ENCODE measurements around the gene TSPAN9. TPM values are rescaled to one million over a fixed set of nuclear protein-coding genes. Genes with fewer than 3 reads are reported as not detected.

Gene TSPAN9
- total and polyA plus RNA-seq, 10 of the 15 experiments (the other 5 are each of a cell fraction or from before 2014, with no cell fraction given): 0.03 to 1.0 (median 0.12) TPM; not detected in 5

DNA sequence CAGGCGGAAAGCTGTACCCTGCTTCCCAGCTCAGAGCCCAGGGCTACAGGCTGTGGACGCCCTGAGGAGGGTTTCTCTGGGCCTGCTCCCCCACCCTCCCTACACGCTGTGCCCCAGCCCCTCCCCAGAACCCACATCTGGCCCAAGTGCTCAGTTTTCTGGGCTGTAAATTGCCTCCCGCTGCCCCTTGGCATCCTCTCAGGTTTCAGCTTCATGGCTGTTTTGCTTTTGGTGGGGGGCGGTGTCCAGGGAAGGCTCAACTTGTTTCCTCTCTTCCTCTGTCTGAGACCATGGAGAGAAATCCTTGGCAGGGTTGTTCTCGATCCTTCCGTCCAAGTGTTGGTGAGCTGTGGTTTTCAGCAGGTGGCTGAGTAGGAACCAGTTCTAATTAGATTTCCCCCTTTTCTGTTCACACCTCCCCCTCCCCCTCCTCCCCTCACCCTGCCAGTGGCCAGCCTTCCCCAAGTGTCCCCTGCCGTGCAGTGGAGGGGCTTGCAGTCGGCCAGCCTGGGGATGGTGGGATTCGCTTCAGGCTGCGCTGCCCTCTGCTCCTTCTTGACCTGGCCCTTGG, 61.8 kb downstream of the TSPAN9 start (continued):
- TF ChIP-seq, protein P1, sequence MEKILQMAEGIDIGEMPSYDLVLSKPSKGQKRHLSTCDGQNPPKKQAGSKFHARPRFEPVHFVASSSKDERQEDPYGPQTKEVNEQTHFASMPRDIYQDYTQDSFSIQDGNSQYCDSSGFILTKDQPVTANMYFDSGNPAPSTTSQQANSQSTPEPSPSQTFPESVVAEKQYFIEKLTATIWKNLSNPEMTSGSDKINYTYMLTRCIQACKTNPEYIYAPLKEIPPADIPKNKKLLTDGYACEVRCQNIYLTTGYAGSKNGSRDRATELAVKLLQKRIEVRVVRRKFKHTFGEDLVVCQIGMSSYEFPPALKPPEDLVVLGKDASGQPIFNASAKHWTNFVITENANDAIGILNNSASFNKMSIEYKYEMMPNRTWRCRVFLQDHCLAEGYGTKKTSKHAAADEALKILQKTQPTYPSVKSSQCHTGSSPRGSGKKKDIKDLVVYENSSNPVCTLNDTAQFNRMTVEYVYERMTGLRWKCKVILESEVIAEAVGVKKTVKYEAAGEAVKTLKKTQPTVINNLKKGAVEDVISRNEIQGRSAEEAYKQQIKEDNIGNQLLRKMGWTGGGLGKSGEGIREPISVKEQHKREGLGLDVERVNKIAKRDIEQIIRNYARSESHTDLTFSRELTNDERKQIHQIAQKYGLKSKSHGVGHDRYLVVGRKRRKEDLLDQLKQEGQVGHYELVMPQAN (conservative IDR thresholded peaks at IDR 0.05): no peak
- TF ChIP-seq GABPA (IDR thresholded peaks at IDR 0.05; ENCODE audit: low read depth): no peak
- no peak for TF ChIP-seq ZBED1 (IDR thresholded peaks at IDR 0.05; ENCODE audit: borderline replicate concordance)
- TF ChIP-seq WRNIP1 (IDR thresholded peaks at IDR 0.05; ENCODE audit: borderline replicate concordance, low read depth, low read length): no peak
- TF ChIP-seq, protein P2, sequence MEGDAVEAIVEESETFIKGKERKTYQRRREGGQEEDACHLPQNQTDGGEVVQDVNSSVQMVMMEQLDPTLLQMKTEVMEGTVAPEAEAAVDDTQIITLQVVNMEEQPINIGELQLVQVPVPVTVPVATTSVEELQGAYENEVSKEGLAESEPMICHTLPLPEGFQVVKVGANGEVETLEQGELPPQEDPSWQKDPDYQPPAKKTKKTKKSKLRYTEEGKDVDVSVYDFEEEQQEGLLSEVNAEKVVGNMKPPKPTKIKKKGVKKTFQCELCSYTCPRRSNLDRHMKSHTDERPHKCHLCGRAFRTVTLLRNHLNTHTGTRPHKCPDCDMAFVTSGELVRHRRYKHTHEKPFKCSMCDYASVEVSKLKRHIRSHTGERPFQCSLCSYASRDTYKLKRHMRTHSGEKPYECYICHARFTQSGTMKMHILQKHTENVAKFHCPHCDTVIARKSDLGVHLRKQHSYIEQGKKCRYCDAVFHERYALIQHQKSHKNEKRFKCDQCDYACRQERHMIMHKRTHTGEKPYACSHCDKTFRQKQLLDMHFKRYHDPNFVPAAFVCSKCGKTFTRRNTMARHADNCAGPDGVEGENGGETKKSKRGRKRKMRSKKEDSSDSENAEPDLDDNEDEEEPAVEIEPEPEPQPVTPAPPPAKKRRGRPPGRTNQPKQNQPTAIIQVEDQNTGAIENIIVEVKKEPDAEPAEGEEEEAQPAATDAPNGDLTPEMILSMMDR (IDR thresholded peaks at IDR 0.05 in 2 of 3, conservative IDR thresholded peaks at IDR 0.05 in 1 of 3; ENCODE audit: control insufficient read depth in 2 of 3, extremely low read depth in 1 of 3, insufficient read depth in 1 of 3, low read depth in 3 of 3, low read length in 3 of 3): no peak
- TF ChIP-seq, protein P3, sequence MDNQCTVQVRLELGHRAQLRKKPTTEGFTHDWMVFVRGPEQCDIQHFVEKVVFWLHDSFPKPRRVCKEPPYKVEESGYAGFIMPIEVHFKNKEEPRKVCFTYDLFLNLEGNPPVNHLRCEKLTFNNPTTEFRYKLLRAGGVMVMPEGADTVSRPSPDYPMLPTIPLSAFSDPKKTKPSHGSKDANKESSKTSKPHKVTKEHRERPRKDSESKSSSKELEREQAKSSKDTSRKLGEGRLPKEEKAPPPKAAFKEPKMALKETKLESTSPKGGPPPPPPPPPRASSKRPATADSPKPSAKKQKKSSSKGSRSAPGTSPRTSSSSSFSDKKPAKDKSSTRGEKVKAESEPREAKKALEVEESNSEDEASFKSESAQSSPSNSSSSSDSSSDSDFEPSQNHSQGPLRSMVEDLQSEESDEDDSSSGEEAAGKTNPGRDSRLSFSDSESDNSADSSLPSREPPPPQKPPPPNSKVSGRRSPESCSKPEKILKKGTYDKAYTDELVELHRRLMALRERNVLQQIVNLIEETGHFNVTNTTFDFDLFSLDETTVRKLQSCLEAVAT (IDR thresholded peaks at IDR 0.05): no peak
- no peak for TF ChIP-seq ASH2L (IDR thresholded peaks at IDR 0.05; ENCODE audit: borderline replicate concordance, low read depth)
- no peak for TF ChIP-seq YY1 (IDR thresholded peaks at IDR 0.05; ENCODE audit: low read depth, low read length)
- TF ChIP-seq, protein P4, sequence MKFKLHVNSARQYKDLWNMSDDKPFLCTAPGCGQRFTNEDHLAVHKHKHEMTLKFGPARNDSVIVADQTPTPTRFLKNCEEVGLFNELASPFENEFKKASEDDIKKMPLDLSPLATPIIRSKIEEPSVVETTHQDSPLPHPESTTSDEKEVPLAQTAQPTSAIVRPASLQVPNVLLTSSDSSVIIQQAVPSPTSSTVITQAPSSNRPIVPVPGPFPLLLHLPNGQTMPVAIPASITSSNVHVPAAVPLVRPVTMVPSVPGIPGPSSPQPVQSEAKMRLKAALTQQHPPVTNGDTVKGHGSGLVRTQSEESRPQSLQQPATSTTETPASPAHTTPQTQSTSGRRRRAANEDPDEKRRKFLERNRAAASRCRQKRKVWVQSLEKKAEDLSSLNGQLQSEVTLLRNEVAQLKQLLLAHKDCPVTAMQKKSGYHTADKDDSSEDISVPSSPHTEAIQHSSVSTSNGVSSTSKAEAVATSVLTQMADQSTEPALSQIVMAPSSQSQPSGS (IDR thresholded peaks at IDR 0.05; ENCODE audit: low read length): no peak
- no peak for TF ChIP-seq POLR2AphosphoS5 (IDR thresholded peaks at IDR 0.05; ENCODE audit: low read length)
- TF ChIP-seq, protein P5, sequence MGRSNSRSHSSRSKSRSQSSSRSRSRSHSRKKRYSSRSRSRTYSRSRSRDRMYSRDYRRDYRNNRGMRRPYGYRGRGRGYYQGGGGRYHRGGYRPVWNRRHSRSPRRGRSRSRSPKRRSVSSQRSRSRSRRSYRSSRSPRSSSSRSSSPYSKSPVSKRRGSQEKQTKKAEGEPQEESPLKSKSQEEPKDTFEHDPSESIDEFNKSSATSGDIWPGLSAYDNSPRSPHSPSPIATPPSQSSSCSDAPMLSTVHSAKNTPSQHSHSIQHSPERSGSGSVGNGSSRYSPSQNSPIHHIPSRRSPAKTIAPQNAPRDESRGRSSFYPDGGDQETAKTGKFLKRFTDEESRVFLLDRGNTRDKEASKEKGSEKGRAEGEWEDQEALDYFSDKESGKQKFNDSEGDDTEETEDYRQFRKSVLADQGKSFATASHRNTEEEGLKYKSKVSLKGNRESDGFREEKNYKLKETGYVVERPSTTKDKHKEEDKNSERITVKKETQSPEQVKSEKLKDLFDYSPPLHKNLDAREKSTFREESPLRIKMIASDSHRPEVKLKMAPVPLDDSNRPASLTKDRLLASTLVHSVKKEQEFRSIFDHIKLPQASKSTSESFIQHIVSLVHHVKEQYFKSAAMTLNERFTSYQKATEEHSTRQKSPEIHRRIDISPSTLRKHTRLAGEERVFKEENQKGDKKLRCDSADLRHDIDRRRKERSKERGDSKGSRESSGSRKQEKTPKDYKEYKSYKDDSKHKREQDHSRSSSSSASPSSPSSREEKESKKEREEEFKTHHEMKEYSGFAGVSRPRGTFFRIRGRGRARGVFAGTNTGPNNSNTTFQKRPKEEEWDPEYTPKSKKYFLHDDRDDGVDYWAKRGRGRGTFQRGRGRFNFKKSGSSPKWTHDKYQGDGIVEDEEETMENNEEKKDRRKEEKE (IDR thresholded peaks at IDR 0.05): no peak
